Measurements from ENCODE around the gene RUNX2.

GRCh38 chr6:45654673-45655072 is 326.5 kb downstream of the RUNX2 start:
- TF ChIP-seq CTCF (conservative IDR thresholded peaks at IDR 0.05; ENCODE audit: low read length): no peak
- TF ChIP-seq EZH2phosphoT487 (IDR thresholded peaks at IDR 0.05; ENCODE audit: borderline replicate concordance, low read depth, low read length): no peak

Data from OCI-LY7 (cell line).